Bronchial epithelial cell (primary cell): Measurements from ENCODE around the gene SLC4A3. TPM values are rescaled to one million over a fixed set of nuclear protein-coding genes. Genes with fewer than 3 reads are reported as not detected.
A peak's percentile ranks its signal among the peaks of the same experiment; 100 is the strongest.

Experiments
- DNase-seq: peaks from one replicate; pipeline ENCODE4 v3.0.0-alpha.2; 2010; ENCODE audit warnings: low read depth
- FAIRE-seq: peaks from 2 replicates; lab custom pipeline; 2011; peaks lifted over from hg19 to GRCh38; lab: Jason Lieb, UNC
- H3K27me3 ChIP-seq: 2 replicates; pipeline ENCODE4 v1.5.1; 2011; ENCODE audit warnings: low read length; ENCODE audit not compliant: control insufficient read depth, insufficient read depth
- H3K36me3 ChIP-seq: 2 replicates; pipeline ENCODE4 v1.5.1; 2011; ENCODE audit warnings: low read length; ENCODE audit not compliant: control insufficient read depth, insufficient read depth
- H3K4me3 ChIP-seq: 2 replicates; pipeline ENCODE4 v1.5.1; 2011; ENCODE audit warnings: mild to moderate bottlenecking, low read depth, low read length, control low read depth
- CTCF ChIP-seq: IDR thresholded peaks from 2 replicates; pipeline ENCODE4 v1.5.1; 2011; ENCODE audit warnings: mild to moderate bottlenecking, moderate library complexity, low read length, control low read depth, inconsistent platforms; ENCODE audit not compliant: insufficient read depth, severe bottlenecking
- total RNA-seq: library from RNA; depleted of rRNA; stranded (reverse); fragments of >200 nt; gene quantifications from 2 replicates; pipeline ENCODE4 v1.2.1, GENCODE V29; 2014

SLC4A3 gene
- total RNA-seq, 1 donor from 2014 or later: 1.6 TPM

- Histone ChIP-seq H3K36me3 (no peaks in the 10 kb centered on the region), H3K4me3 (no peak overlapping the region), H3K27me3 (peaks cover 3% of the 10 kb centered on the region)
- peak; percentile 47 for FAIRE-seq
- TF ChIP-seq CTCF: no peak
- DNase-seq: no peak
Observed at GRCh38 chr2:219626540-219626939, 890 bp upstream of the SLC4A3 start.

- DNase-seq: no peak
- Histone ChIP-seq H3K27me3 (peaks cover 3% of the 10 kb centered on the region), H3K4me3 (peak overlapping the region; percentile 54), H3K36me3 (no peaks in the 10 kb centered on the region)
- TF ChIP-seq CTCF: no peak
- no peak for FAIRE-seq
Observed at GRCh38 chr2:219628235-219628985, 980 bp downstream of the SLC4A3 start.

- FAIRE-seq (no peak), DNase-seq (no peak)
- H3K36me3 ChIP-seq: no peaks in the 10 kb centered on the region
- H3K27me3 ChIP-seq: peaks cover 3% of the 10 kb centered on the region
- H3K4me3 ChIP-seq: no peak overlapping the region
- TF ChIP-seq CTCF: no peak
Observed at GRCh38 chr2:219628986-219629901, 1.8 kb downstream of the SLC4A3 start.

- H3K36me3 ChIP-seq: peaks cover 1% of the 10 kb centered on the region
- DNase-seq (no peak), FAIRE-seq (no peak)
- H3K4me3 ChIP-seq: no peak overlapping the region
- no peak for TF ChIP-seq CTCF
- H3K27me3 ChIP-seq: no peaks in the 10 kb centered on the region
Observed at GRCh38 chr2:219629976-219630695, 2.7 kb downstream of the SLC4A3 start.

- H3K36me3 ChIP-seq: peaks cover 1% of the 10 kb centered on the region
- DNase-seq: no peak
- FAIRE-seq: no peak
- no peak for TF ChIP-seq CTCF
- no peak overlapping the region for H3K4me3 ChIP-seq
- no peaks in the 10 kb centered on the region for H3K27me3 ChIP-seq
Observed at GRCh38 chr2:219630770-219631405, 3.5 kb downstream of the SLC4A3 start.
